DMS153 treated with DMSO at 0.1 percent for 48 hours (cell line): Measurements from ENCODE around the gene ZFAND3.

Source experiments
- DNase-seq: peaks from one replicate; lab custom pipeline; 2025; ENCODE audit not compliant: unreplicated experiment; lab: John Stamatoyannopoulos, UW

ZFAND3 gene

GRCh38 chr6:38161331-38161730 lies 341.8 kb downstream of the ZFAND3 start:
- DNase-seq, result no peak

DNA sequence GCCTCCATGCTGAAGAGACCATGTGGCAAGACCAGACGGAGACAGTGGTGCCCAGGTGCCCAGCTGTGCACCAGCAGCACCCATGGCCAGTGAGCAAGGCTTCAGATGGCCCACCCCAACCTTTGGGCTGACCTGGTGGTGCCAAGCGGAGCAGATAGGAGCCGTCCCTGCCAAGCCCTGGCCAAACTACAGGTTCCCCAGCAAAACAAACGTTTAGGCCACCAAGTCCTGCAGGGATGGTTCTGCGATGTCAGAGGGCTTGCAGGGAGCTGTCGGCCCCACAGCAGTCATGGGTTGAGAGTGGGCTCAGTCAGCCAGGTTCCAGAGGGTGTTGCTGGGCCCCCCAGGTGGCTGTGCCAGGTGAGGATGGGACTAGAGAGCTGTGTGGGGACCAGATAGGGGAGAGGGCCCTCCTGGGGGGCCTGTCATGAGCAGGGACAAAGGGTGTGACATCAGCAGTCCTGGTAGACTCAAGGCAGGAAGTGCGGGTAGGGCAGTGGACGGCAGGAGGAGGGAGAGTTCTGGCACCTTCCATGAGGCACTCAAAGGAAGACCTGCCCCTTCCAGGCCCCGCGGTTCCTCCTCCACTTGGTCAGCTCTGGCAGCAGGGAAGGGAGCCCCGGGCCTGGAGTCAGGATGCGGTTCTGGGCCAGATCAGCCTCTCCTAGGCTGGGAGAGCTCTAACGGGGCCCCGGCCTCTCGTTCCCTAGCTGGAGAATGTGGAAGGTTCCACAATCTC lies 342.4 kb downstream of the ZFAND3 start:
- no peak for DNase-seq

- no peak for DNase-seq
These were observed 343.1 kb downstream of the ZFAND3 start for GRCh38 chr6:38162493-38163185.

GRCh38 chr6:38163186-38164130 lies 343.9 kb downstream of the ZFAND3 start:
- no peak for DNase-seq

DNA sequence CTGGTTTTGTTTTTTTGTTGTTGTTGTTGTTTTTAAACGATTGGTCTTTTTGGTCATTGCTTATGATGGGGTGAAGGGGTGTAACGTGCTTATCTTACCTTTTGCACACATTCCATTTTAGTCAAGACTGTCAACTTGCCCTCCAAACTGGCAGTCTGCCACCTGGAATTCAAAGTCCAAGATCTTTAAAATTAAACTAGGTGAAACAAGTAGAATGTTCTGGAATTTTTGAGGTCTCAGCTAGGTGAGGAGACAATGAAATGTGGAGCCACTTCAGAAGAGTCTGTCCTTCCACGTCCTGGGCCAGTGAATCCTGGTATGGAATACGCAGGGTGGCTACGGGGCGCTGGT lies 344.6 kb downstream of the ZFAND3 start:
- DNase-seq, result no peak

- no peak for DNase-seq
These were observed 345.2 kb downstream of the ZFAND3 start for GRCh38 chr6:38164671-38165108.

GRCh38 chr6:38166411-38167240 lies 347.1 kb downstream of the ZFAND3 start:
- no peak for DNase-seq

DNA sequence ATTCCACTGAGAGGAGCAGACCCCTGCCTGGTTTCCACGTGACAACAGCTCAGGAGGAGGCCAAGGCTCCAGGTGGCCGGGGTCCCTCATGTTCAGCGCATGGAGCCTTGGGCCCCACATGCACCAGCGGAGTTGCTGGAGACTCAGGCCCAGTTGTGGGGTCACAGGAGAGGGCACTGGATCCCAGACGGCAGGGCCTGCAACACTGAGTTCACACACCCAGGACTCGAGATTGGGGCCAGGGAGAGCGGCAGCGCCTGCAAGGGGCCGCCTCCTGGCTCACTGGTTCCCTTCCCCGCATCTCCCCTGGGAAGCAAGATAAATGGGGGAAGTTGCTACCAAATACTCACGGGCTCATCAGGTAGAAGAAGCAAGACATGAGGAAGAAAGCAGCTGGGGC lies 348.1 kb downstream of the ZFAND3 start:
- no peak for DNase-seq

DNA sequence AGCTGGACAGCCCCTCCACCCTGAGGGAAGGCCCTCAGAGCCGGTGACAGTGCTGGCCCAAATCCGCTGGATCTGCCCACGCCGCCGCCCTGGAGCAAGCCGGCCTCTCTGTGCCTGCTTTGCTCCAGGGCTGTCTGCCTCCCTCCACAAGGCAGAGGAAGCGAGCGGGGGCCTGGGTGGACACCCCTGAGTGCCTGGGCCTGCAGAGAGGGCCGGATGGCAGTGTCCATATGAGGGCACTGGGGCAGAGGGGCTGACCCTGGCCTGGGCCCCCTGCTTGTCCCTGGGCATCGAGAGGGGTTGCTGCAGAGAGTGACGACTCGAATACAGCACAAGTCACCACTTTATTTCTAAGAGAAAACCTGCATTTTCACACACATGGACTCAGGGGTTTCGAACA lies 348.6 kb downstream of the ZFAND3 start:
- no peak for DNase-seq

DNA sequence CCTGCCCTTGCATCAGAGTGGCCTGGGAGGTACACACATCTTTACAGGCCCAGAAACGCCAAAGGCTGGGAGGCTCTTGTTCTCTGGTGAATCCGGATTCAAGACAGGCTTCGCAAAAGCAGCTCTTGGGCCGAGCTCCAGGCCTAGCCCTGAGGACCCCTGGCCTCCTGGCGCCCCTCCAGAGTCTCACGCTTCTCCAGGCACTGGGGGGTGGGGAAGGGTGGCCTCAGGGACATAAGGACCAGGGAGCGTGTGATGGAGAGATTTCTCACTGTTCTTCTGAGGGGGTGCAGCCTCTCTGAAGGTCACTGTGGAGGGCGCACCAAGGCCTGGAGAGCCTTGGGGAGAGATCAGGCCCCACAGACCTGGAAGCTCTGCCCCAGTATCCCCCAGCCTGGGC lies 349.2 kb downstream of the ZFAND3 start:
- no peak for DNase-seq

DNA sequence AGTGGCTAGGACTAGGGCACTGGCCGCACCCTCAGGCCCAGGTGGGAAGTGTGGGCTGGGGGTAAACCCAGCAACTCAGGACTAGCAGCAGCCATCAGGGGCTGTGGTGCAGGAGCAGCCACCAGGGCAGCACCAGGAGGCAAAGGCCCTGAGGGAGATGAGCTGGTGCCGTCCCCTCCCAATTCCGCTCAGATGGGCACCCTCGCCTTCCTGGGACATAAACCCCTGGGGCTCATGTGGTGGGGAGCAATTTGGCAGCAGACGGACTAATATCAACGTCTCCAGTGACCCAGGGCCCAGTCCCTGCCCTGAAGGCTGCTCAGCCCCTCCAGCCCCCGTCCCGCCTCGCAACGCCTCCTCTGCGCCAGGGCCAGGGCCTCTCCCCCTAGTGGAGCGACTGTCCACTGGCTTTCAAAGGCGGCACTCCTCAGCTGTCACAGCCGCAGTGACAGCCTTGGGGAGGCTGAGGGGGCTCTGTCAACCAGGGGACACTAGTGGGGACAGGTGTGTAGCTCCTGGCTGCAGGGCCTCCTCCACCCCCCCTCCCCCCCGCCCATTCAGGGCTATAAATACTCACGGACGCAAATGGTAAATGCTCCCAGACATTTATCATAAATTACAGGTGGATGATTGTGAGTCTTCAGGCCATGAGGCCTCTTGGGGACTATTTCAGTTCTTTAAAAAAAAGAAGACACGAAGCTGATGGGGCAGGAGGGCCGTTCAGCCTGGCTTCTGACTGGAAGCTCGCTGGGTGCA lies 349.9 kb downstream of the ZFAND3 start:
- DNase-seq, result no peak

DNA sequence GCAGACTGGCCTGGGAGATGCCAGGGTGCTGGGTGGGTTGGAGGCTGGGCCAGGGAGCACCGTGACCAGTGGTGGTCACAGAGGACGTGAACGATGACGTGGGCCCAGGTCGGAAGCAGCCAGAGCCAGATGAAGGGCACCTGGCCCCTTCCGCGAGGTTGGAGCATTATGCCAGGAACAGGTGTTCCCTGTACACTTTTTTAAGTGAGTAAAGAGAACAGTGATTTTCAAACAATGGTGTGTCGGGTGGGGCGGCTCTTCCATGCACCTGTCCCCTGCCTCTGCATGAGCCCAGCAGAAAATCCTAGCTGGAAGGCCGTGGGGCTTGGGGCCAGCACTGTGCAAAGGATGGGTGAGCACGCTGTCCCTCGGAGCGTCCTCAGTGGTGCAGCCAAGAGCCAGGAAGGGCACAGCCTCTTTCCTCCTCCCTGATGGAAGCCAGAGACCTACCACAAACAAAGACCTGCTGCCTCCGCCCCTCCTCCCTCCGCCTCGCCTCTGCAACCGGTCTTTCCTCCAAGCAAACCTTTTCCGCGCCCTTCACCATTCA lies 350.5 kb downstream of the ZFAND3 start:
- peak; percentile 63 for DNase-seq

GRCh38 chr6:38170666-38171355 lies 351.3 kb downstream of the ZFAND3 start:
- no peak for DNase-seq

- no peak for DNase-seq
These were observed 352.6 kb downstream of the ZFAND3 start for GRCh38 chr6:38171997-38172738.

- DNase-seq, result no peak
These were observed 353.3 kb downstream of the ZFAND3 start for GRCh38 chr6:38172739-38173410.

DNA sequence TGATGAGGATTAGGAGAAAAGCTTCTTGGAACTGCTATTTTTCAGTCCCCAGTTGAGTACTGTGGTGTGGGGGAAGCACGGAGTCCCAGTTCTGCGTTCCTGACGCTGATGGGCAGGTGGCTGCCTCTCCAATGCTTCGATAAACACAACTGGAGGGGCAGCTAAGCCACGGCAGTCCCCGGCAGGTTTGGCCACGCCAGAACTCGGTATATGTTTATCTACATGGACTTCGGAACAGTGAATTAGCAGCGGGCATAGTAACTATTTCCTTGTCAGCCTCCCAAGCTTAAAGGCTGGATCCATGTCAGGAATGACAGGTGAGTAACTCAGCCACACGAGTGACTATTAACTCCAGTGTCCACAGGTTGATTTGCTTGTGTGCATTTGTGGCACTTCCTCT lies 354.4 kb downstream of the ZFAND3 start:
- DNase-seq, result no peak

- DNase-seq, result no peak
These were observed 354.8 kb downstream of the ZFAND3 start for GRCh38 chr6:38174315-38174714.
